ENCODE results near the gene NBPF12. TPM values are rescaled to one million over a fixed set of nuclear protein-coding genes. Genes with fewer than 3 reads are reported as not detected.
"Not testable (repeated sequence)": the region's sequence is repeated elsewhere in the genome, so short reads cannot be mapped to it uniquely, and the experiment has no call there.

NBPF12 gene
- total RNA-seq, 4 donors from 2014 or later: 10.8 to 18.0 (median 15.2) TPM

DNA sequence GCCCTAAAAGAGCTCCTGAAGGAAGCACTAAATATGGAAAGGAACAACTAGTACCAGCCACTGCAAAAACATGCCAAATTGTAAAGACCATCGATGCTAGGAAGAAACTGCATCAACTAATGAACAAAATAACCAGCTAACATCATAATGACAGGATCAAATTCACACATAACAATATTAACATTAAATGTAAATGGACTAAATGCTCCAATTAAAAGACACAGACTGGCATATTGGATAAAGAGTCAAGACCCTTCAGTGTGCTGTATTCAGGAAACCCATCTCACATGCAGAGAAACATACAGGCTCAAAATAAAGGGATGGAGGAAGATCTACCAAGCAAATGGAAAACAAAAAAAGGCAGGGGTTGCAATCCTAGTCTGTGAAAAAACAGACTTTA is 70.4 kb downstream of the NBPF12 start:
- H3K27ac ChIP-seq, ATAC-seq, H3K4me1 ChIP-seq, H3K27me3 ChIP-seq, H3K4me3 ChIP-seq, H3K36me3 ChIP-seq, H3K9me3 ChIP-seq: not testable (repeated sequence)
- 85 to 100% methylated on average over 1 of the region's 1 CpG for WGBS, 2 donors (ENCODE audit: low coverage in 1 of 2)

- not testable (repeated sequence) for H3K4me3 ChIP-seq, H3K27me3 ChIP-seq, H3K4me1 ChIP-seq, H3K27ac ChIP-seq, ATAC-seq, H3K9me3 ChIP-seq, H3K36me3 ChIP-seq
- WGBS, 2 donors (ENCODE audit: low coverage in 1 of 2): 41 to 60% methylated on average over 3 to 4 of the region's 4 CpGs
These were observed 88.9 kb downstream of the NBPF12 start for GRCh38 chr1:147026975-147027374.

DNA sequence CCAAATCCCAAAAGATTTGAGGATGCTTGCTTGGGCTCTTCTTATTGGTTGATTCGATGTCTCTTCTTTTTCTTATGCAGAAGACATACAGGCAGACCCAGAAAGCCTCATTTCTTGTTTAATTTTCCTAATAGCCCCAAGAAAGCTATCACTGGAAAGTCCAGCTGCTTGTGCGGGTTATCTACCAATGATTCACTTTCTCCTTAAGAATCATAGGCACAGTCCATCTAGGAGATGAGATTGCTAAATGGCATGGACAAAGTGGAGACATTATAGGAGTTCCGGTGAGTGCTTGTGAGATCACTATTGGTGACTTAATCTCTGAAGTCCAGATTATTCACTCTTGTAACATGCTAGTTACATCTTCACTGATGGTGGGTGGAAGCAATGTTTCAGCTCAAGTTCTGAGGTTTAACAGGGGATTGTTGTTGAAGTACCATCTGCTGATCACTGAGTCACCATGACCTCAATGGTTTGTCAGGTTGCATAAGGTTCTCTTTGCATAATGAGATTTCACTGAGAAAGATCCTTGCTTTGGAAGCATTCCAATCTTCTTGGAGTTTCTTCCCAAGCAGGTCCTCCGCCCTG is 92.0 kb downstream of the NBPF12 start:
- not testable (repeated sequence) for H3K36me3 ChIP-seq, ATAC-seq, H3K27ac ChIP-seq, H3K27me3 ChIP-seq, H3K4me1 ChIP-seq, H3K9me3 ChIP-seq, H3K4me3 ChIP-seq
- WGBS, 2 donors (ENCODE audit: low coverage in 1 of 2): 67 to 80% methylated on average over 1 to 2 of the region's 4 CpGs

DNA sequence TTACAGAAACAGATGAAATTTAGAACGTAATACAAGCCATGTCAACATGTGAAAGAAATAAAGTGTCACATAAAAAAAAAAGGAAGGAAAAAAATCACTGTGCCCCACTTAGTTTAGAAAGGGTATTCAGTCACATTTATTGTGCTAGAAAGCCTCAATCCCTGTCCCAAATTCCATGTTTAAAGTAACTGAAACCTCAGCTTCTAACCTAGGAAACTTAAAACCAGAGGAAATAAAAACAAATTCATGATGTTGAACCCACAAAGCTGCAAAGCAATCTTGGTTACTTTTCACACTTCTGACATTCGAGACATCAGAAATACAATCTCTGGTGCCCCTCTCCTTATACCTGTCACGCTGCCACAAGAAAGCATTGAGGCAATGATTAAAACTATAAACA is 101.8 kb downstream of the NBPF12 start:
- no peaks in the 10 kb centered on the region for H3K36me3 ChIP-seq
- no peaks in the 10 kb centered on the region for H3K4me1 ChIP-seq
- H3K4me3 ChIP-seq: no peak overlapping the region

GRCh38 chr1:147042891-147043290 is 104.8 kb downstream of the NBPF12 start:
- H3K4me3 ChIP-seq, H3K4me1 ChIP-seq, ATAC-seq, H3K36me3 ChIP-seq, H3K9me3 ChIP-seq, H3K27ac ChIP-seq: not testable (repeated sequence)
- WGBS, 2 donors (ENCODE audit: low coverage in 1 of 2): 74 to 91% methylated on average over 3 of the region's 3 CpGs
- peaks cover 14% of the 10 kb centered on the region for H3K27me3 ChIP-seq

More for the DNA sequence above, 101.8 kb downstream of the NBPF12 start:
- Histone ChIP-seq H3K27me3 (peaks cover 11% of the 10 kb centered on the region), H3K9me3 (no peaks in the 10 kb centered on the region), H3K27ac (no peak overlapping the region)
- ATAC-seq: no peak
- WGBS, 2 donors (ENCODE audit: low coverage in 1 of 2): 62 to 84% methylated on average over 3 of the region's 3 CpGs
- TF ChIP-seq POLR2AphosphoS5 (IDR thresholded peaks at IDR 0.05) (no peak), EP300 (IDR thresholded peaks at IDR 0.05) (no peak), POLR2A (IDR thresholded peaks at IDR 0.05) (no peak)
- TF ChIP-seq, protein P1, sequence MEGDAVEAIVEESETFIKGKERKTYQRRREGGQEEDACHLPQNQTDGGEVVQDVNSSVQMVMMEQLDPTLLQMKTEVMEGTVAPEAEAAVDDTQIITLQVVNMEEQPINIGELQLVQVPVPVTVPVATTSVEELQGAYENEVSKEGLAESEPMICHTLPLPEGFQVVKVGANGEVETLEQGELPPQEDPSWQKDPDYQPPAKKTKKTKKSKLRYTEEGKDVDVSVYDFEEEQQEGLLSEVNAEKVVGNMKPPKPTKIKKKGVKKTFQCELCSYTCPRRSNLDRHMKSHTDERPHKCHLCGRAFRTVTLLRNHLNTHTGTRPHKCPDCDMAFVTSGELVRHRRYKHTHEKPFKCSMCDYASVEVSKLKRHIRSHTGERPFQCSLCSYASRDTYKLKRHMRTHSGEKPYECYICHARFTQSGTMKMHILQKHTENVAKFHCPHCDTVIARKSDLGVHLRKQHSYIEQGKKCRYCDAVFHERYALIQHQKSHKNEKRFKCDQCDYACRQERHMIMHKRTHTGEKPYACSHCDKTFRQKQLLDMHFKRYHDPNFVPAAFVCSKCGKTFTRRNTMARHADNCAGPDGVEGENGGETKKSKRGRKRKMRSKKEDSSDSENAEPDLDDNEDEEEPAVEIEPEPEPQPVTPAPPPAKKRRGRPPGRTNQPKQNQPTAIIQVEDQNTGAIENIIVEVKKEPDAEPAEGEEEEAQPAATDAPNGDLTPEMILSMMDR (IDR thresholded peaks at IDR 0.05): no peak

GRCh38 chr1:147044511-147044910 is 106.4 kb downstream of the NBPF12 start:
- not testable (repeated sequence) for H3K4me1 ChIP-seq, ATAC-seq, H3K9me3 ChIP-seq, H3K36me3 ChIP-seq, H3K27ac ChIP-seq, H3K4me3 ChIP-seq
- H3K27me3 ChIP-seq: peaks cover 14% of the 10 kb centered on the region

Other genes with a start within 250 kb of the NBPF12 start
- 10 to 100 TPM; 24.9 to 51.4 (median 39.4) TPM for gene PRKAB2, start 234.1 kb downstream of the NBPF12 start, total RNA-seq

Data from gastroesophageal sphincter (tissue), 4 donors.